Measurements from ENCODE around the gene PCK2. TPM values are rescaled to one million over a fixed set of nuclear protein-coding genes. Genes with fewer than 3 reads are reported as not detected.

The PCK2 gene
- total RNA-seq, 4 donors from 2014 or later, result 10.5 to 13.5 (median 12.8) TPM

GRCh38 chr14:24085215-24085614, 8.9 kb upstream of the PCK2 start:
- Histone ChIP-seq H3K4me1 (peaks cover 0 to 18% (median 10%) of the 10 kb centered on the region in 3 donors), H3K36me3 (no peaks in the 10 kb centered on the region), H3K27me3 (no peaks in the 10 kb centered on the region), H3K4me3 (no peak overlapping the region), H3K9me3 (no peaks in the 10 kb centered on the region), H3K27ac (no peak overlapping the region)
- TF ChIP-seq, protein P1, sequence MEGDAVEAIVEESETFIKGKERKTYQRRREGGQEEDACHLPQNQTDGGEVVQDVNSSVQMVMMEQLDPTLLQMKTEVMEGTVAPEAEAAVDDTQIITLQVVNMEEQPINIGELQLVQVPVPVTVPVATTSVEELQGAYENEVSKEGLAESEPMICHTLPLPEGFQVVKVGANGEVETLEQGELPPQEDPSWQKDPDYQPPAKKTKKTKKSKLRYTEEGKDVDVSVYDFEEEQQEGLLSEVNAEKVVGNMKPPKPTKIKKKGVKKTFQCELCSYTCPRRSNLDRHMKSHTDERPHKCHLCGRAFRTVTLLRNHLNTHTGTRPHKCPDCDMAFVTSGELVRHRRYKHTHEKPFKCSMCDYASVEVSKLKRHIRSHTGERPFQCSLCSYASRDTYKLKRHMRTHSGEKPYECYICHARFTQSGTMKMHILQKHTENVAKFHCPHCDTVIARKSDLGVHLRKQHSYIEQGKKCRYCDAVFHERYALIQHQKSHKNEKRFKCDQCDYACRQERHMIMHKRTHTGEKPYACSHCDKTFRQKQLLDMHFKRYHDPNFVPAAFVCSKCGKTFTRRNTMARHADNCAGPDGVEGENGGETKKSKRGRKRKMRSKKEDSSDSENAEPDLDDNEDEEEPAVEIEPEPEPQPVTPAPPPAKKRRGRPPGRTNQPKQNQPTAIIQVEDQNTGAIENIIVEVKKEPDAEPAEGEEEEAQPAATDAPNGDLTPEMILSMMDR (IDR thresholded peaks at IDR 0.05), result no peak
- no peak for TF ChIP-seq POLR2A (IDR thresholded peaks at IDR 0.05)
- 94 to 95% methylated on average over 3 of the region's 3 CpGs for WGBS, 2 donors
- no peak for DNase-seq
- intact Hi-C loops (cut with DNase I), result no loop called here

GRCh38 chr14:24086193-24086955, 7.7 kb upstream of the PCK2 start:
- Histone ChIP-seq H3K4me1 (peaks cover 0 to 7% (median 4%) of the 10 kb centered on the region in 3 donors), H3K9me3 (no peaks in the 10 kb centered on the region), H3K27me3 (no peaks in the 10 kb centered on the region), H3K36me3 (no peaks in the 10 kb centered on the region), H3K4me3 (no peak overlapping the region), H3K27ac (no peak overlapping the region)
- DNase-seq, result no peak
- WGBS, 2 donors, result 50 to 85% methylated on average over 1 to 3 of the region's 3 CpGs
- intact Hi-C loops (cut with DNase I), result no loop called here
- TF ChIP-seq POLR2A (IDR thresholded peaks at IDR 0.05), result no peak
- TF ChIP-seq, protein P1 (IDR thresholded peaks at IDR 0.05), result no peak

GRCh38 chr14:24087004-24087403, 7.1 kb upstream of the PCK2 start:
- no peaks in the 10 kb centered on the region for H3K9me3 ChIP-seq
- intact Hi-C loops (cut with DNase I), result no loop called here
- no peak overlapping the region for H3K27ac ChIP-seq
- no peaks in the 10 kb centered on the region for H3K36me3 ChIP-seq
- no peak for DNase-seq
- 84 to 91% methylated on average over 1 of the region's 1 CpG for WGBS, 2 donors
- no peaks in the 10 kb centered on the region for H3K27me3 ChIP-seq
- no peak overlapping the region for H3K4me3 ChIP-seq
- TF ChIP-seq, protein P1 (IDR thresholded peaks at IDR 0.05), result no peak
- no peak for TF ChIP-seq POLR2A (IDR thresholded peaks at IDR 0.05)
- H3K4me1 ChIP-seq, result peaks cover 0 to under 1% (median 0%) of the 10 kb centered on the region in 3 donors

DNA sequence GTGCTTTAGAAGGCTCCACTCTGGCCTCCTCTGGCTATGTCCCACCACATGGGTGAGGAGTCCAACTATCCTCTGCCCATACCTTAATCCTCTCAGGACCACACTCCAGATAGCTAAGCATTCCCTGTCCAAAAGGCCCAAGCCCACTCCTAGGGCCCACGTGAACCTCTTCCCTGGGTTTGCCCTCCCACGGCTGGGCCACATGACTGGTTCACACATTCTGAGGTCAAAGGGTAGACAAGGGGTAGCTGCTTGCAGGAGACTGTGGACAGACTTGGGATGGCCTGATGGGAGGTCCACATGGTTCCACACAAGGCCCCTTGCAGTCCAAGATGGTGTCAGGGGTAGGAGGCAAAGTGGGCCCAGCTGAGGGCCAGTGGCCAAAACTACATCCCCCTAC, 6.0 kb upstream of the PCK2 start:
- DNase-seq, result no peak
- H3K9me3 ChIP-seq, result no peaks in the 10 kb centered on the region
- intact Hi-C loops (cut with DNase I), result no loop called here
- TF ChIP-seq POLR2A (IDR thresholded peaks at IDR 0.05), result no peak
- TF ChIP-seq, protein P1 (IDR thresholded peaks at IDR 0.05), result no peak
- no peak overlapping the region for H3K27ac ChIP-seq
- peaks cover 0 to 7% (median under 1%) of the 10 kb centered on the region in 3 donors for H3K4me1 ChIP-seq
- no peaks in the 10 kb centered on the region for H3K36me3 ChIP-seq
- H3K27me3 ChIP-seq, result no peaks in the 10 kb centered on the region
- WGBS, 2 donors, result 82 to 86% methylated on average over 1 of the region's 2 CpGs
- no peak overlapping the region for H3K4me3 ChIP-seq

DNA sequence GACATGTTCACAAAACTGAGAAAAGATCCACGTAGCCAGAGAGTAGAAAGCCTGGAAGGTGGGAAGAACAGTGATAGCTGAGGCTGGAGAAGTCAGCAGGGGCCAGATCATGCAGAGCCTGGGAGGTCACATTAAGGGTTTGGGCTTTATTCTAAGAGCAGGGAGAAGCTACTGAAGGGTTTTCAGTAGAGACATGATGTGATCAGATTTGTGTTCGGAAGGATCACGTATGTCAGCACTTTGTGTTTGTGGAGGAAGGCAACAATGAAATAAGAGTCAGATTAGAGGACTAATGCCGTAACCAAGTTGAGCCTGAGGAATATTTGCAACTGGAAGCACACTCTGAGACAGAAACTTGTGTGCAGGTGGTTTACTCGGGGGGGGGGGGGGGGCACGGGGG, 4.2 kb upstream of the PCK2 start:
- no peak for TF ChIP-seq POLR2A (IDR thresholded peaks at IDR 0.05)
- TF ChIP-seq, protein P1 (IDR thresholded peaks at IDR 0.05), result no peak
- DNase-seq, result no peak
- no peak overlapping the region for H3K4me3 ChIP-seq
- intact Hi-C loops (cut with DNase I), result no loop called here
- H3K27ac ChIP-seq, result no peak overlapping the region
- H3K36me3 ChIP-seq, result no peaks in the 10 kb centered on the region
- WGBS, 2 donors, result 82 to 85% methylated on average over 5 of the region's 6 CpGs
- H3K9me3 ChIP-seq, result no peaks in the 10 kb centered on the region
- no peaks in the 10 kb centered on the region for H3K27me3 ChIP-seq
- peaks cover 8 to 20% (median 12%) of the 10 kb centered on the region in 3 donors for H3K4me1 ChIP-seq
